ENCODE measurements around the gene ABTB2. TPM values are rescaled to one million over a fixed set of nuclear protein-coding genes. Genes with fewer than 3 reads are reported as not detected.

Gene ABTB2
- total and polyA plus RNA-seq, 2 of the 8 experiments (the other 6 are each of a cell fraction or from before 2014, with no cell fraction given) = 7.7 to 10.2 TPM

DNA sequence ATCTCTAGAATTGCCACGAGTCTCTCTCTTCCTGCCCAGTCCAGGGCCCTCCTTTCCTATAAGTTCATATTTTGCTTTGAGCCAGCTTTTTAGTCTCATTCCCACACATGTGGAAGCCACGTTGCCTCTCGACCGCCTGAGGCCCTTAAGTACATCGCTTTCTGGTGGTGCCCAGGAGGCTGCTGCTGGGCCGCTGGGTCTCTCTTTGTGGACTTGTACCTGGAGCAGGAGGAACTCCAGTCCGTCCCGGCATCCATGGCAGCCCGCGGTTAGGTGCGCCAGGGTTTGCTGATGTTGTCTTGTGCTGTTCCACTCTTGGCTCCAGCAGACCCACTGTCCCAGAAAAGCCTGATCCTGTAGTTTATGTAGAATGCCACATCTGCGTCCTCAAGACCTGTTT lies 211.4 kb downstream of the ABTB2 start:
- H3K18ac ChIP-seq (ENCODE audit: extremely low read depth, low read length) = no peak overlapping the region
- no peak overlapping the region for H3K4ac ChIP-seq (replicated peaks; ENCODE audit: insufficient read length, low read depth, low read length)
- peaks cover 34 to 74% (median 51%) of the 10 kb centered on the region in 4 experiments for H3K36me3 ChIP-seq (ENCODE audit: control insufficient read depth in 2 of 4, insufficient read depth in 4 of 4, low read length in 3 of 4)
- no peak overlapping the region for H4K8ac ChIP-seq (ENCODE audit: extremely low read depth, insufficient read depth, low read length)
- FAIRE-seq (no peak), DNase-seq (ENCODE audit: low read depth in 1 of 2, low spot score in 2 of 2) (no peak)
- no peak overlapping the region for H2BK5ac ChIP-seq (ENCODE audit: low read depth, low read length)
- H2BK15ac ChIP-seq (ENCODE audit: low read length) = no peak overlapping the region
- H3K4me2 ChIP-seq (ENCODE audit: insufficient read depth in 1 of 2, low read depth in 2 of 2, low read length in 2 of 2) = no peak overlapping the region
- no peak overlapping the region for H2AK5ac ChIP-seq (ENCODE audit: low read depth, low read length)
- H3K4me1 ChIP-seq (replicated peaks in 1 of 4; ENCODE audit: control insufficient read depth in 3 of 4, insufficient read depth in 4 of 4, low read length in 3 of 4) = no peaks in the 10 kb centered on the region
- ChIA-PET CTCF (ENCODE audit: partially characterized antibody) (interaction anchor here (0.6 to 0.9 kb wide), 3 partner anchors 9 to 212 kb away, joined by 3 read pairs; partner anchors contain the start of gene ABTB2), POLR2A (ENCODE audit: partially characterized antibody) (interaction anchor here (1.2 kb wide), 1 partner anchor 37 kb away, joined by 4 read pairs; no protein-coding TSS in a partner anchor)
- H4K20me1 ChIP-seq (replicated peaks in 1 of 2; ENCODE audit: control insufficient read depth in 1 of 2, insufficient read depth in 2 of 2, low read length in 2 of 2) = peaks cover 2 to 12% of the 10 kb centered on the region in 2 experiments
- no peaks in the 10 kb centered on the region for H3K9me3 ChIP-seq (ENCODE audit: insufficient read depth in 2 of 2, low read depth in 1 of 2, low read length in 1 of 2)
- no peak overlapping the region for H4K91ac ChIP-seq (replicated peaks; ENCODE audit: insufficient read length, low read length)
- H2AFZ ChIP-seq (ENCODE audit: low read length) = no peak overlapping the region
- no peak overlapping the region for H3K9ac ChIP-seq (replicated peaks in 1 of 4; ENCODE audit: extremely low read depth in 1 of 4, low read depth in 3 of 4, low read length in 3 of 4)
- no peak overlapping the region for H3K27ac ChIP-seq (ENCODE audit: low read depth, low read length)
- no peak overlapping the region for H3K4me3 ChIP-seq (ENCODE audit: extremely low read depth in 1 of 4, insufficient read depth in 2 of 4, low read depth in 3 of 4, low read length in 4 of 4)
- no peak overlapping the region for H3K14ac ChIP-seq (ENCODE audit: insufficient read length)
- no peaks in the 10 kb centered on the region for H3K79me1 ChIP-seq (ENCODE audit: low read depth, low read length)
- H3K23me2 ChIP-seq (ENCODE audit: low read depth, low read length) = no peaks in the 10 kb centered on the region
- H3K23ac ChIP-seq (ENCODE audit: insufficient read length) = no peak overlapping the region
- no peaks in the 10 kb centered on the region for H3K27me3 ChIP-seq (replicated peaks in 1 of 4; ENCODE audit: control insufficient read depth in 3 of 4, extremely low read depth in 1 of 4, insufficient read depth in 3 of 4, low read length in 3 of 4)
- no peak overlapping the region for H2BK120ac ChIP-seq (replicated peaks; ENCODE audit: low read depth, low read length)
- no peaks in the 10 kb centered on the region for H3K79me2 ChIP-seq (ENCODE audit: control insufficient read depth in 1 of 2, insufficient read depth in 2 of 2, low read length in 2 of 2)
- no peak overlapping the region for H2BK20ac ChIP-seq (ENCODE audit: low read length)
- WGBS, 2 experiments (ENCODE audit: extremely low coverage in 1 of 2, insufficient coverage in 1 of 2, insufficient read length in 1 of 2, insufficient replicate concordance in 2 of 2, low coverage in 1 of 2, low lambda C conversion rate in 2 of 2, missing lambda C conversion rate in 1 of 2) = 91% methylated on average over 12 of the region's 12 CpGs; no CpG with 5 or more reads in 1 of the 2 experiments
- H3K56ac ChIP-seq (replicated peaks; ENCODE audit: insufficient read length, low read depth, low read length) = no peak overlapping the region
- H4K5ac ChIP-seq (ENCODE audit: insufficient read length, low read depth, low read length) = no peak overlapping the region
- no peak overlapping the region for H2BK12ac ChIP-seq (ENCODE audit: low read depth, low read length)
- no peak for TF ChIP-seq JUND (IDR thresholded peaks at IDR 0.05; ENCODE audit: low read length)
